Activated effector memory CD4-positive, alpha-beta T cell treated with Interleukin-2 at 50 U/mL for 16 hours (primary cell): Measurements from ENCODE around the gene ENOX2.

ENCODE experiments used
- DNase-seq: peaks from one replicate; pipeline ENCODE4 v3.0.0-alpha.2; 2020

ENOX2 gene

GRCh38 chrX:130607431-130607830, 295.6 kb downstream of the ENOX2 start:
- no peak for DNase-seq

- DNase-seq = no peak
Measured at GRCh38 chrX:130606425-130606824, 296.6 kb downstream of the ENOX2 start.

GRCh38 chrX:130604882-130605281, 298.1 kb downstream of the ENOX2 start:
- no peak for DNase-seq

- no peak for DNase-seq
Measured at GRCh38 chrX:130594453-130594916, 308.5 kb downstream of the ENOX2 start.

GRCh38 chrX:130593911-130594310, 309.1 kb downstream of the ENOX2 start:
- DNase-seq = no peak

DNA sequence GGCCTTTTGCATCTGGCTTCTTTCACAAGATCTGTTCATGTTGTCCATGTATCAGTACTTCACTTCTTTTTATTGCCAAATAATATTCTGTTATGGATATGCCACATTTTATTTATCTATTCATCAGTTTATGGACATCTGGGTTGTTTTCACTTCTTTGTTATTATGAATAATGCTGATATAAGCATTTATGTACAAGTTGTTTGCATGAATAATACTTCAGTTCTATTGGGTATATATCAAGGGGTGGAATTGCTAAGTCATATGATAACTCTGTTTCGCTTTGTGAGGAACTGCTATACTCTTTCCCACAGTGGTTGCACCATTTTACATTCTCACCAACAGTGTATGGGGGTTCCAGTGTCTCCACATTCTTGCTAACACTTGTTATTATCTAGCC, 310.8 kb downstream of the ENOX2 start:
- no peak for DNase-seq

GRCh38 chrX:130578906-130579305, 324.1 kb downstream of the ENOX2 start:
- no peak for DNase-seq

DNA sequence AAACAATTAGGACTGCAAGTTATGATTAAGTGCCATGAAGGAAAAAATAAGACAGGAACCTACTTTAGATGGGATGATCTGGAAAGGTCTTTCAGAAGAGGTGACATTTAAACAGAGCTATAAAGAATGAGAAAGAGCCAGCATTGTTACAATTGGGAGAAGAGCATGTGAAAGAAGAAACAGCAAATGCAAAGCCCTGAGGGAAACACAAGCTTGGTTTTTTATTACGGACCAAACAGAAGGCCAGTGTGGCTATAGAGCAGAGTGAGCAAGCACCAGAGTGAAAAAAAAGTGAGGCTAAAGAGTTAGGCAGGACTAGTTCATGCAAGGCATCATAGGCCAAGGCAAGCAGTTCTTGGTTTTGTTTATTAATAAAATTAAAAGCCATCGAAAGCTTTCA, 325.6 kb downstream of the ENOX2 start:
- DNase-seq = no peak

GRCh38 chrX:130575831-130576389, 327.1 kb downstream of the ENOX2 start:
- no peak for DNase-seq
